GM19397 (cell line): ENCODE measurements around the gene RELA.

ENCODE experiments used
- ATAC-seq: cut with Tn5 transposase; IDR thresholded peaks from one replicate; pipeline ENCODE4 v1.9.1; 2021; ENCODE audit warnings: mild to moderate bottlenecking, moderate library complexity; ENCODE audit not compliant: unreplicated experiment

RELA gene

DNA sequence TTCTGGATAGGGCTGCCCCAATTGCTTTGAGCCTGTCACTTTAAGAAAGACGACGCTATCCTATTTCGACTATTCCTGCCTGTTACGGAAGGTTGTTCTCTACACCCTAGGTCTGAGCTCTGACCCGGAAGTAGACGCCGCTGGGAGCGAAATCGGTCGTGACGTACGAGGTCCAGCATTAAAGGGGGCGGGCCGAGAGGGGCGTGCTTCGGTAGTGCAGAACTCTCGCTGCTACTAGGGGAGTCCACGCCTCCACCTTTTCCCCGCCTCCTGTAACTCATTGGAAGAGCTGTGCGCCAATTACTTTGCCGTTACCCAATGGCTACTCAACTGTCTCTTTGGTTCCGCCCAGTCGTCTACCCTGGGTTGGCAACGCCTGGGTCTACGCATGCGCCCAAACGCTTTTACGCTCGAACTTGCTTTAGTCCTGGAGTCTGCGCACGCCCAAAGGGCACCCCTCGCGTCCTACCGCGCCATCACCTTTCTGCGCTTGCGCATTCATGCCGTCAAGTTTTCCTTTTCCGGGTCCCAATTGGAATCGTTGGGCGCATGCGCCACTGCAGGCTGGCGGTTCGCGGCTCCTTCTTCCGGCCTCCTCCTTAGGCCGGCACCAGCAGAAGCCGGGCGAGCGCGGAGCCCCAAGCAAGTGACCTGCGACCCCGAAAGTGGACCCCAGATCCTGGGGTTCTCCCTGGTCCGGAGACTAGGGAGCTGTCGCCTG is 47.3 kb downstream of the RELA start, which contains the start of gene PCNX3:
Gene PCNX3 (plus strand): TSS at position 548 of the 721 bp plus-strand sequence. CDS start 536 bp downstream, outside the sequence.
- ATAC-seq = peak; percentile 68

DNA sequence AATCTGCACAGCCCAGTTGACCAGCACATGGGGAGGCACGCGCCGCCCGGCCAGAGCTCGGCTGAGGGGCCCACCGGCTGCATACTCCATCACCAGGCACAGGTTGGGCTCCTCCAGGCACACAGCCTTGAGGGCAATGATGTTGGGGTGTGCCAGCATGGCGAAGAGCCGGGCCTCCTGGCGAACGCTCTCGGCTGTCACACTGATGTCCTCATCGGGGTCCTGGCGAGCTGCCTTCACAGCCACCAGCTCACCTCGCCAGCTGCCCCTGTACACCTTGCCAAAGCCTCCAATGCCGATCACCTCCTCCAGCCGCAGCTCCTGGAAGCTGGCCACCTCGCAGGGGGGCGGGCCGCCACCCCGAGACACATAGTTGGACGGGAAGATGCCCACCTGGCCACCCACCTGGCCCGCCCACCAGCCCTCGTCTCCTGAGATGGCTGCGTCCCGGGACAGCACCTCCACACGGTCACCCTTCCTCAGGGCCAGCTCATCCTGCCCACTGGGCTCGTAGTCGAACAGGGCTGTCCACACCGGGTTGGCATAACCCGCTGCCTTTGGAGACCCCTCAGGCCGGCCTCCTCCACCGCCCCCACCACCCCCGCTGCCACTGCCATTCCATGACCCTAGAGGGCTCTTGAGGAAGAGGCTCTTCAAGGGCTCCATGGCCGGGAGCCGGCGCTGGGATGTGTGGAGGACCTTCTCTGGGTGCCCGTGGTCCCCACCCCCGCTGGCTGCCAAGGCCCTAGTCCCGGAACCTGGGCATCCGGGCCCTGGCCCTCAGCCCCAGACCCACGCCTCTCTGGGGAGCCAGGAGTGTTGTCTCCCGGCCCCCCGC is 49.4 kb downstream of the RELA start:
- peak; percentile 0 for ATAC-seq

GRCh38 chr11:65612691-65613090 is 50.0 kb downstream of the RELA start:
- no peak for ATAC-seq

DNA sequence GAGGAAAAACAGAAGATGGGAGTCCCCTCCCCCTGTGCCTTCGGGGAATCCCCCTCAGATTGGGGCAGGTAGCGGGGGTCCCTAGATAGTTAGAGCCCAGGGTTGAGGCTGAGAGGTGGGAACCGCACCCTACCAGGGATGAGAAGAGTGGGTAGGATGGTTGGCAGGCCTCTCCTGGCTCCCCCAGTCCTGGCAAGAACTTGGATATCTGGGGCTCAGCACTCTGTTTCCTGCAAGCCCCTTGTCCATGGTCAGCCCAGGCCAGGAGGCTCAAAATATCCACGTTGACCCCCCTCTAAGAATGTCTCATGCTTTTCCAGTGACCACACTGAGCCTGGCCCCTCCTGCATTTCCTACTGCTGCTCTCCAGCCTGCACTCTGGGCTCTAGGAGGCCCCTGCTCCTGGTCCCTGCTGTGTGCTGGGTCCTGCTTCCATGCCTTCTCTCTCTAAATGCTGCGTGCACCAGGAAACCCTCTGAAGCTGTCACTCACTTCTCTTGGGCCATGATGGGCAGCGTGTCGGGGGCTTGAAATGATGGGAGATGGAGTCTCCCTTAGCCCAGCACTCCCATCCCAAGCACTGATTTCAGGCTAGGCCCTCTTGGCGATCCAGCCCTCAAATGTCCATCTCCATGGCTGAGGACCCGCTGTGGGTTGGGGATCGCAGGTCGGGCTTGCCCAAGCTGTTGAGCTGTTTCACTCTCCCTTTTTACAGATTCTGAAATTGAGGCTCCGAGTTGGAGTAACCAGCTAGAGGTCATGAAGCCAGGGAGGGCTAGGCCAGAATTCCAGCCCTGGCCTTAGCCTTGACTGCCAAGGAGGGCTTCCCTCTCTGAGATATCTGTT is 50.7 kb downstream of the RELA start:
- ATAC-seq = no peak

DNA sequence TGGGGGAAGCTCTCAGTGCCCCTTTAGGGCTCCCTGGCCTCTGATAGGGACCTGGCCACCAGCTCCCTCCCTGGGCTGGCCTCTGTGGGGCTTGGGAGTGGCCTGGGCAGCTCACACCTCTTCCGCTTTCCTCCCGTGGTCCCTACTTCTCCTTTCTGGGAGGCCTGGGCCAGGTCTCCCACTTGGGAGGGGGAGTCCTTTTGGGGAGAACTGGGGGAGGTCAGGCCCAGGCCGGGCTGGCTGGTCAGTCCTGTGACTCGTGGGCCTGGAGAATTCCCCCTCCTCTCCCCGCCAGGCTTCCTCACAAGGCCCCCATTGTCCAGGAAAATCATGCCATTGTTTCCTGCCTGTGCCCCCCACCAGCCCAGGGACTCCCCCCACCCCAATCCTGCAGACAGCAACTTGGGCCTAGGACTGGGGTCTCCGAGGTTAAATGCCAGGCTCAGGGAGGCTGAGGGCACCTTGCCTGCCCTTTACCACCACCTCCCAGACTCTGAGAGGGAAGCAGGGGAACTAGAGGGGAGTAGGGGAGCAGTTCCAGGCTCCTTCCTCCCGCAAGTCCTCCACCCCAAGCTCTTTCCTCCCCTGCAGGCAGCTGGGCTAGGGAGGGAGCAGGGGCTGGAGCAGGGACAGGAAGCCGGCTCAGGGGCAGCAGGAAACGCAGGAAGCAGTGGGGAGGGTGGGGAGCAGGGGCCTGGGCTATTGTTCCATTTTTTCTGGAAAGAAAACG is 51.5 kb downstream of the RELA start:
- no peak for ATAC-seq

DNA sequence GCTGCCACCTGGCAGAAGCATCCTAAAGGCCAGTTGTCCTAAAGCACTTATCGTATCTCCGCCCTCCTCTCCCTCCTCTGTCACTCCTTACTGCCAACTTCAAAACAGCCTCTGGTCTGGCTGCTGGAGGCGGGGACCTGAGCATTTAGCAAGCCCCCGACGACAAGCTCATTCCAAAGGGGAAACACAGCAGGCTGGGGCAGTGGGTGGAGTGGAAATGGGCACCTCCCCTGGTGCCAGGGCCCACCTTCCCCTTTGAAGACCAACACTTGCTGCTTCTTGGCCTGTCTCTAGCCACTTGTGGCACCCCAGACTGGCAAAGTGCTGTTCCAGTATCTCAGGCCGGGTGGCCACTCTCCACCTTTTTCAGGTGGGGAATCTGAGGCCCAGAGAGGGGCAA is 52.3 kb downstream of the RELA start:
- no peak for ATAC-seq

GRCh38 chr11:65609665-65610064 is 53.1 kb downstream of the RELA start:
- ATAC-seq = no peak

- no peak for ATAC-seq
Observed at GRCh38 chr11:65609229-65609628, 53.5 kb downstream of the RELA start.

- no peak for ATAC-seq
Observed at GRCh38 chr11:65607614-65608426, 54.9 kb downstream of the RELA start.

- ATAC-seq = no peak
Observed at GRCh38 chr11:65606876-65607613, 55.7 kb downstream of the RELA start.

- ATAC-seq = no peak
Observed at GRCh38 chr11:65604258-65604657, 58.5 kb downstream of the RELA start.
